Thyroid gland (tissue), 4 donors: ENCODE data around the gene GFER.

Source experiments
- CTCF ChIP-seq, 6 experiments: fragments of 200-600 bp in 3 of 6; fragments of 450-650 bp in 3 of 6; sonication (generic) in 3 of 6; IDR thresholded peaks; one replicate each; pipeline ENCODE4 v1.5.1; 2016 to 2019; ENCODE audit warnings: antibody characterized with exemption in 6 of 6, mild to moderate bottlenecking in 2 of 6, inconsistent platforms in 1 of 6, moderate library complexity in 1 of 6
- POLR2A ChIP-seq, 2 donors: fragments of 450-650 bp; IDR thresholded peaks; one replicate each; pipeline ENCODE4 v1.6.1; 2017; ENCODE audit warnings: antibody characterized with exemption in 2 of 2, mild to moderate bottlenecking in 2 of 2, moderate library complexity in 1 of 2

- TF ChIP-seq POLR2A (IDR thresholded peaks at IDR 0.05) (no peak), CTCF (IDR thresholded peaks at IDR 0.05) (no peak)
Measured at GRCh38 chr16:1945559-1946391, 38.2 kb upstream of the GFER start.
